ENCODE data around the gene VSIG8.

The VSIG8 gene

GRCh38 chr1:159828176-159828575 lies 34.3 kb downstream of the VSIG8 start:
- DNase-seq, result no peak

DNA sequence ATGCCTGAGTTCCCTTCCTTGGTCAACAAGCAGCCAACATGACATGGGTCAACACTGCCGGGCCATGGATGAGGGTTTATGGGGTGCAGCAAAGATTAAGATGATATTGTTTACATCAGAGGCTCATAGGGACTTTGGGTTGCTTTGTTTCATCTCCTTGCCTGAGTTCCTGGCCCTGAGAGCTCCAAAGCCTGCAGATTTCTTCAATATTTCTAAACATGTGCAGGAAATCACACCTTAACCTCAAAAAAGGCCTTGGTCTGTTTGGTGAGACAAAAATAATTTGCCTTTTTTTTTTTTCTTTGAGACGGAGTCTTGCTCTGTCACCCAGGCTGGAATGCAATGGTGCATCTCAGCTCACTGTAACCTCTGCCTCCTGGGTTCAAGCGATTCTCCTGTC lies 34.9 kb downstream of the VSIG8 start:
- DNase-seq, result no peak

GRCh38 chr1:159827102-159827490 lies 35.4 kb downstream of the VSIG8 start:
- DNase-seq, result peak; percentile 38

- DNase-seq, result peak; percentile 58
Observed at GRCh38 chr1:159826441-159827101, 35.9 kb downstream of the VSIG8 start, which contains the start of gene SLAMF8. Gene SLAMF8 (plus strand): TSS chr1:159826873. CDS start chr1:159826899, 26 bp downstream.

GRCh38 chr1:159825564-159825963 lies 36.9 kb downstream of the VSIG8 start:
- DNase-seq, result no peak

- no peak for DNase-seq
Observed at GRCh38 chr1:159823406-159823805, 39.1 kb downstream of the VSIG8 start.

GRCh38 chr1:159821171-159821867 lies 41.1 kb downstream of the VSIG8 start:
- peak; percentile 28 for DNase-seq

DNA sequence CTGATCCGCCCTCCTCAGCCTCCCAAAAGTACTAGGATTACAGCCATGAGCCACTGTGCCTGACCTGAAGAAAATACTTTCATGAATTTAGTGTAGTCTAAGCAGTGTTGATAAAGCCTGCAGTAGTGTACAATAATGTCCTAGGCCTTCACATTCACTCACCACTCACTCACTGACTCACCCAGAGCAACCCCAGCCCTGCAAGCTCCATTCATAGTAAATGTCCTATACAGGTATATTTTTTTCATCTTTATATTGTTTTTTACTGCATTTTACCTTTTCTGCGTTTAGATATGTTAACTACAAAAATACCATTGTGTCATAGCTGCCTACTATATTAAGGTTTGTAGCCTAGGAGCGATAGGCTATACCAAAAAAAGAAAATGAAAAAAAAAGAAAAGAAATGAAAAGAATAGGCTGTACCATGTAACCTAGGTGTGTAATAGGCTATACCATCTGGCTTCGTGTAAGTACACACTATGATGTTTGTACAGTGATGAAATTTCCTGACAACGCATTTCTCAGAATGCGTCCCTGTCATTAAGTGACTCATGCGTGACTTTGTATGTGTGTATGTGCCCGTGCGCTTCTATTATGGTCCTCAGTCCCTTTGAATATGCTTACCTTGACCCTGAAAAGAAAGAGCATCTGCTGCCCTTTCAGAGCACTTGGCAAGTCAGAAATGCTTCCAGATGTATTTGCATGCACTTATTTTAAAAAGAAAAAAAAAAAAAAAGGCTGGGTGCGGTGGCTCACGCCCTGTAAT lies 45.0 kb downstream of the VSIG8 start:
- no peak for DNase-seq

DNA sequence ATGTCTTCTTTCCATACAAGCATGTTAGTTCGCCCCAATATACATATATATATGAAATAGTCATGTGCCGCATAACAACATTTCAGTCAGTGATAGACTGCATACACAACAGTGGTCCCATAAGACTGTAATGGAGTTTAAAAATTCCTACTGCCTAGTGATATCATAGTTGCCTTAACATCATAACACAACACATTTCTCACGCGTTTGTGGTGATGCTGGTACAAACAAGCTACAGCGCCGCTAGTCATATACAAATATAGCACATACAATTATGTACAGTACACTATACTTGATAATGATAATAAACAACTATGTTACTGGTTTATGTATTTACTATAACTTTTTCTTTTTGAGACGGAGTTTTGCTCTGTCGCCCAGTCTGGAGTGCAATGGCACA lies 46.5 kb downstream of the VSIG8 start:
- DNase-seq, result no peak

DNA sequence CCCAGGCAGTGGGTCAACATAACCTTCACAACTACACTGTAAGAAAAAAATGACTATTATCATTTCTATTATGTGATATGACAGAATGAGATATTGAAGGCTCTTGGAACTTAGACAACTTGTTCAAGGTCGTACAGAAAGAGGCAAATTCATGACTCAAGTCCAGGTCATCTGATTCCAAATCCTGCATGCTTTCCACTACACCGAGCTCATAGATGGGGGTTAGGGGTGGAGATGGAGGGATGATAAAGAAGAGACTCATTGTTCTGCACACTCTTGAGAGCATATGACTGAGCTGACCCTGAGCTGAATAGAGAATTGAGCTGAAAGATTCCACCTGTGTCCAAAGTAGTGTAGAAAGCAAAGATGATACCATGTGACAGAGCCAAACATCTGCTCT lies 57.5 kb downstream of the VSIG8 start:
- no peak for DNase-seq

Measured in hematopoietic multipotent progenitor cell treated with erythropoietin and hydrocortisone succinate and interleukin-3 and kit ligand, for 4 days (in vitro differentiated cells).